ENCODE measurements around the gene RASSF1.
A peak's percentile ranks its signal among the peaks of the same experiment; 100 is the strongest.

The RASSF1 gene

DNA sequence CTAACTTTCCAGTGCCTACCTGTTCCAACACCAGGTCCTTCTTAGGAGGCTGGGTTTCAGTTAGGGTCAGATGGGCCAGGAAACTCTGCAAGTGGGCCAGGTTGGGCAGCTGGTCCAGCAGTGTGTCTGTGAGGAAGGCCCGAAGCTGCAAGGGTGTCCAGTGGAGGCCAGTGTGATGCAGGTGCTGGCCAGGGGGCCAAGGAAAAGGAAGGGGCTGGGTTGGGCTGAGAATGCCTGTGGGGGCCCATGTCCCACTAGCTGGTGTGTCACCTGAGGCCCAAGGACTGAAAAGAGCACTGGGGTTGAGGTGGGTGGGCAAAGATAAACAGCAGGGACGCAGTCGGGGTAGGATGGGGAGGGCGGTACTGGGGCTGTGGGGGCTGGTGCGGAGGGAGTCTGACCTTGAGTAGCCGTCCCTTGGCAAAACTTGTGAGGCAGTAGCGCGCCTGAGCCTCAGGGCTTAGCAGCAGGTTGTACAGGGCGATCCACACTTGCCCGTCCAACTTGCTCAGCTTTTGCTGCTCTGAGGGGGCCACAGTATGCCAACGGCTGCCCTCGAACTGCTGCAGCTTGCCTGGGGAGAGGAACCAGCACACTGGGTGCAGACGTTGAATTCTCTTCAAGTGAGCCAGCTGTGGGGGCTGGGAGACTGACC, 1.5 kb upstream of the RASSF1 start:
- no peak for DNase-seq

DNA sequence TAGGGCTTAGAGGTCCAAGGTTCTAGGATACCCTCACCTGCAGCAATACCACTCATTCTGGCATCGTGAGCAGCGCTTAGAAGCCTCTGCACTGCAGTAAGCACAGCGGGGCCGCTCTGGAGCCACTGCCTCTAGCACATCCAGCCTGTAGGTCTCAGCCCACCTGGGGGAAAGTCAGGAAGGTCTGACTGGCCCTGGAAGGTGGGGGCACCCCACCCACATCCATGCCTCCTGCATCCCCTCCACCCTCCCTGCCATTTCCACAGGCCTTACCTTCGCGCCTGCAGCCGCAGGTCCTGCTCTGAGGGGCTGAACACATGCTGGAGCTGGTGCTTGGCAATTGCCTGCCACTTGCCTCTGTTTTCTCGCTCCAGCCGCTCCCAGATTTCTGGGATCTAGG, 901 bp upstream of the RASSF1 start:
- no peak for DNase-seq

DNA sequence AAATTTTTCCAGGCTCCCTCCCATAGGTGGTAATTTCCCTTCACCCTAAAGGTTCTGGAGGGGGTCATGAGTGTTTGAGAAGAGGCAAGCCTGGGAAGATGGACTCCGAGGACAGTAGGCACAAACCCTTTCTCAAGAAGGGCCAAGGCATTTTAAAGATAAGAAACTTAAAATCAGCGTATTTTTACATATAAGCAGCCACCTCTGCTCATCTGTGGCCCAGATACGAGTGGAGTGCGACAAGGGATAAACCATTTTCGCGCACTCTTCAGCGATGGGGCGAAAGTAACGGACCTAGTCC, 539 bp downstream of the RASSF1 start:
- DNase-seq = no peak

DNA sequence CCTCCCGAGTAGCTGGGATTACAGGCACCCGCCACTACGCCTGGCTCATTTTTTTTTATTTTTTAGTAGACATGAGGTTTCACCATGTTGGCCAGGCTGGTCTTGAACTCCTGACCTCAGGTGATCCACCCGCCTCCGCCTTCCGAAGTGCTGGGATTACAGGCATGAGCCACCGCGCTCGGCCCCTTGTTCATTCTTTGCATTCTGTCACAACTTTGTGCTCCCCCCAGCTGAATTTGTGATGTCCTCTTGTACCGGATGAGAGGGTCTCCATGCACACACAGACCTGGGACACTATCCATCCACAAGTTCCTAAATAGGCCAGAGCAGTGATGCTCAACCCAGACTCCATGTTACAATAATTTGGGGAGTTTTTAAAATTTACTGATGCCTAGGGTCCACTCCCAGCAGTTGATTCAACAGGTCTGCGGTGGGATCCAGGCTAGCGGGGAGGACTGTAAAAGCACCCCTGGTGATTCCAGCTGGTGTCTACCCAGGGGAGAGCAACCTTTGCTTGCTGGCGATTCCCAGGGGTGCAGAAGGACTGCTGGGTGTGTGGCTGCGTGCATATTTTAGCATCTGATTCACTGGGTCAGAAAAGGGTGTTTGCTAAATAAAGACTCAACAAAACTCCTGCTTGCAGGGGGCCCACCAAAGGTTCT, 1.0 kb downstream of the RASSF1 start:
- no peak for DNase-seq

DNA sequence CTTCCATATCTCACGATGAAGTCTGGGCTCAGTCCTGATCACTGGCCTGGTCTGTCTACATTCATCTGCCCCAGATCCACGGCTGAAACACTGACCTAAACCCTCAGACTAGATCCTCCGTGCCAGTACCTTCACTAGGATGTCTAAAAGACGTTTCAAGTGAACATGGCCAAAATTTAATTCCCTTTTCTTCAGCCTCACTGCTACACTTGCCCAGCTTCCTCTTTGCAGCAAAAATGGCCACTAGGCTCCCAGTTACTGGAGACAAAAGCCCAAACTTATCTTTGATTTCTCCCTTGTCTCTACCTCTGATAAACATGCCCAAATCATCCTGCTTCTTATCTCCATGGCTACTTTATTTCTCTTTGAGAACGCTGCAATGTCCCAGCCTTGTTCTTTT, 1.7 kb downstream of the RASSF1 start:
- DNase-seq = no peak

DNA sequence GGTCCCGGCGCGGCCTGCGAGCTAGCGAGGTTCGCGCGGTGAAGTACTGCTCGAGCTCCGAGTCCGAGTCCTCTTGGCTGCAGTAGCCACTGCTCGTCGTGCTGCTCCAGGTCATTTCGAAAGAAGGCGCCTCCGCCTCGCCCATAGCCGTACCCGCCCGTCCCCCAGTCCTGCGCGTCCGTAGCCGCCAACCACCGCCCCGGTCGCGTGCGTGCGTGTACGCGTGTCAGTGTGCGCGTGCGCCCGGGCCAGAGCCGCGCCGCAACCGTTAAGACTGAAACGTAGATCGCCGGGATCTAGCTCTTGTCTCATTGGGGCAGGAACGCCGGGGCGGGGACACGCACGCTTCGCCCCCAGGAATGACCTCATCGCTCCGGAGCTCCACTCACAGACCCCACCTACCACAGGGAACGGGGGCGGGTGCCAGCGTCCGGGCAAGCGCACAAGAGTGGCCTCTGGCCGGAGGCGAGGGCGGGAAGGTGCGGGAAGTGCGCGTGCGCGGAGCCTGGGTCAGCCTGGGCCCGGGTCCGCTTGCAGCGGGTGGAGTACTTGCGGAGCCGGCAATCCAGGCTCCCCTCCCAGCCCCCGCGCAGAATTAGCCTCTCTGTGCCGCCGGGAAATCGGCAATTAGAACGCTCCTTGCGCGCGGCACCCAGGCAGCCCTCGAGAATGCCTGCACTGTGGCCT, 3.3 kb downstream of the RASSF1 start:
- peak; percentile 94 to 98 for DNase-seq

DNA sequence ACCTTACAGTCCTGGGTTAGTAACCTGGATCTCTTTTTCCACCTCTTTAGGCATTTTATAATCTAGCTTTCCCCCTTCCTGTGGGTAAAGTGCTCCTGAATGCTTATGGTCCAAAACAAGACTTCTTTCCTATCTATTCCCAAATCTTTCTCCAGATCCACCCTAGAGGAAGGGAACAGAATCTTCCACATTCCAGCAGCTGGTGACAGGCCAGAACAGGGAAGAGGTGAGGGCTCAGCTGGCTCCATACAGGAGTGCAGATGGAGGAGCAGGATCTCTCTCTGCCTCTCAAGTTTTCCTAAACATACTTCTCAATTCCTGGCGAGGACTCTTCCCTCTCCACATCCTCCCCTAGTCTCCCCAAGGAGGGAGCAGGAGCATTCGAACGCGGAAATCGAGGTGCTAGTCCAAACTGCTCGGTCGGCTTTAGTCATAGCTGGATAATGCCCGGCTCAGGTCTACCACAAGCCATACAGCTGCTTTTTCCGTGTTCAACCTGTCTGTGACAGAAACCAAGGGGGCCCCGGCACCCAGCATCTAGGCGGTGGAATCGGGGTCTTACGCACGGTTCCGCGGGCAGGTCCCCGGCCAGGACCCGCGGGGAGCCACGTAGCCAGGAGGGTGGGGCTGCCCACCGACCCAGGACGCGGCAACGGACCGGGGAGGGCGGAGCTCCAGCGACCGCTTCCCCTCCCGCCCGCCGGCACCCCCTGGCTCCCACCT, 4.0 kb downstream of the RASSF1 start:
- no peak for DNase-seq

DNA sequence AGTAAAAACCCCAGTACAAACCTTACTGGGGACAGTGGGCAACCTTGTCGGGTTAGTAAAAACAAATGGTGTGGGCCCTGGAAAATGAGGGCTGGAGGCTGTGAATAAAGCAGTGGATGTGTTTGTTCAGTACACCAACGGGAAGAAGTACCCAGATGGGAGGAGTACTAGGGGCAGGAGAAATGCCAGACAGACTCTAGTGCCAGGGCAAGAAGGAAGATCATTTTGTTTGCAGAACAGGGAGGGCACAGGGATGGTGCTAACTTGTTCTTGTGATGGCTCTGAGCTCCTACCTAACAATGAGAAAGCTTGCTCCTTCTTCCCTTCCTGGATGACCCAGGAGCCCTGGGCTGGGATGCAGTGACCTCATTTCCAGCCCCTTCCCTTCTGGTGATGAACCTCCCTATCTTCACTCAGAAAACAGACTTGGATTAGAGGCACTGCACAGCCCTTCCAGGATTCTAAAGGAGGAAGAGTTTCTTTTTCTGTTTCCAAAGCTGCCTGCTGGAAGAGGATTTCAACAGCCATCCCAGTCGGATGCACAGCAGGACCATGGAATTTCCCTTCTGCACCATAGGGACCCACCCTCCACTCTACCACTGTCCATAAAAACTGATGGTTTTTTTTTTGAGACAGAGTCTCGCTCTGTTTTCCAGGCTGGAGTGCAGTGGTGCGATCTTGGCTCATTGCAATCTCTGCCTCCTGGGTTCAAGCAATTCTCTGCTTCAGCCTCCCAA, 6.1 kb downstream of the RASSF1 start:
- no peak for DNase-seq

DNA sequence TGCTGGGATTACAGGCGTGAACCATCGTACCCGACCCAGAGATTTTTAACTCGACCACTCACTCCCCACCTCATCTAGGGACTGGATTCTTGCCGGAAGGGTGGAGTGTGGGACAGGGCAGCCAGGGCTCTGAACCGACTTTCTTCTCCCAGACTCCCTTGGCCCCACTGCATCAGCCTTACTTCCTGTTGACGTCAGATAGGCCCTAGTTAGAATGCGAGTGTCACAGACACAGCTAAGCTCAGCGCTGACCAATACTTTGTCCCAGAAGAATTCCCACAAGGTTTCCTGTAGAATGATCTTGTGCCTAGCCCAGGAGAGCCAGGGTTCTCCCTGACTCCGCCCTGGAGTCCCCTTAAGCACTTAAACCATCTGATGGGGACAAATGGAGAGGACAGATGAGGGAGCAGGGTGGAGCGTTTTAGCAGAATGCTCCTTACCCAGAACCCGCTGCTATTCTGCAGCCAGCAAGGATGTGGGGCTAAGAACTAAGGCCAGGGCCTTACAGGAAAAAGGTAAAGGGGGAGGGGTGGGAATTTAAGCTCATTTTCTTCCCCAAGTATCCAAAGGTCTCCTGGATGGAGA, 6.8 kb downstream of the RASSF1 start:
- no peak for DNase-seq

DNA sequence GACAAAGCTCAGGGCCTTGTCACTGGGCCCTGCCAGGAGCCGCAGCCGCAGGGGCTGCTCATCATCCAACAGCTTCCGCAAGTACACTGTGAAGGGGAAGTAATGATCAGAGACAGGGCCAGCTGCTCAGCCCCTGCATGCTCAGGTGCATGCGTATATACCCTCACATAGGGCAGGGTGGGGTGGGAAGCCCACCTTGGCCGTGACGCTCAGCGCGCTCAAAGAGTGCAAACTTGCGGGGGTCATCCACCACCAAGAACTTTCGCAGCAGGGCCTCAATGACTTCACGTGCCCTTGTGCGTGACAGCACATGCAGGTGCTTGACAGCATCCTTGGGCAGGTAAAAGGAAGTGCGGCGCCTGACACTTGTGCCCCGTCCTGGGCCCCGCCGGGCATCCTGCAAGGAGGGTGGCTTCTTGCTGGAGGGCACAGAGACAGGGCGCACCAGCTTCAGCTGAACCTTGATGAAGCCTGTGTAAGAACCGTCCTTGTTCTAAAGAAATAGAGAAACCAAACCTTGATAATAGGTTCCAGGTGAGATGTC, 9.2 kb downstream of the RASSF1 start:
- DNase-seq = no peak

DNA sequence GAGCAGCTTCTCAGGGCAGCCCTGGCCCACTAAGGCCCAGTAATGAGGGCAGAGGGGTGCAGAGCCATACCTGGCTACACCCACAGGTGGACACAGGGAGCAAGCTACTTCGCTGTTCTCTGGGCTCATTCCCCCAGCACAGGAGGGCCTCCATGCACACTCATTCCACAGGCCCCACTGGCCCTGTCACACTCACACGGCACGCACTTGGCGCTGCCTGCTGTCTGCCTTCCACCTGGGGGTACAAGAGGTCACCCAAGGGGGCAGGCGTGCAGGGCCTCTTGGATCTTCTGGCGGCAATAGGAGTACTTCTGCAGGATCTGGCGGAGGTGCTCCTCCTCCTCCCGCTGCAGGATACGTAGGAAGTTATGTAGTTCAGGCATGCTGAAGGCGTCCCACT, 10.3 kb downstream of the RASSF1 start:
- no peak for DNase-seq

DNA sequence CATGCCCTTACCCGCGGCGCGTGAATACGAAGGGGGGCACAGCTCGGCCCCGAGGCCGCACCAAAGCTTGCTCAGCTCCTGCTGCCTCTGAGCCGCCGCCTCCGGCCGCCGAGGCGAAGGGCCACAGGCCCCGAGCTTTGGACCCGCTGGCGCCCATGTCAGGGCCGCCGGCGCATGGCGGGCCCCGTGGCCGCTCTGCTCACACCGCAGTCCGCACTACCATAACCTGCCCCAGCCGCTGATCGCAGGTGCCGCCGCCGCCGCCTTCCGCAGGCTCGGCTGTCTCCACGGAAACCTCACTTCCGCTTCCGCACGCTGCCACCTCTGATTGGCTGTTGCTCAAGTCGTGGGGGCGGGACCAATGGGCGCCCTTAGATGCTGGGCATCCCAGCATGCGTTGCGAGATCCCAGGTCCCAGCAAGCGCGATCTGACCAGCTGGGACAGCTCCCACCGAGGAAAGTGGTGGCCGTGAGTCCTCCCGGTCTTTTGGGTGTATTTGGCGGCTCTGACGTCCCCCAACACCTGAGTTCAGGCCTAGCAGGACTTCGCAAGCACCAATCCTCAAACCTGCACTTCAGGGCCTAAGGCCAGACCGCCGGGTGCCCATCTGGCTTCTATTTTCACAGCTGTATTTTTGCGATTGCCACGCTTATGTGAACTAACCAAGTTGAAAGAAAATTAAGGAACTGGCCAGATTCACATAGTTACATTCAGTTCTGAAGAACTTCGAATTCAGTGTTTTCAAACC, 12.5 kb downstream of the RASSF1 start, which contains the start of gene TUSC2:
Gene TUSC2, minus strand, starts transcription at position 281 of the 749 bp plus-strand sequence. Its CDS starts 124 bp downstream, at position 157.
- peak; percentile 94 to 95 for DNase-seq

DNA sequence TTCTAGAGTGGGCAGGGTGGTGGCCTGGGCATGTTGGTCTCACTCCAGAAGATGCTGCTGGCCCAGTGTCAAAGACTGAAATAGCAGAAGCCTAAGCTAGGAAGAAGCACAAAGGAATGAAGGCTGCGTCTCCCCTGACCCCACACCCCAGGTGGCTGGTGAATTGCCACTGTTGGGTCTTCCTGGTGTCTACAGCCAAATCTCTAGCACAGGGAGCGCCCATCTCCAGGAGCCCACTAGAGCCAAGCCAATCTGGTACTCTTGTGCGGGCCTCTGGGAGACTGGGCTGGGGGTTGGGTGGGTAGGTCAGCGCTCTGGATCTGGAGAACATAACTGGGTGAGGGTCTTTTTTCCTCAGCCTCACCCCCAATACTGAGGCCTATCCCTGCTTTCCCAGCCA, 13.5 kb downstream of the RASSF1 start:
- DNase-seq = no peak

DNA sequence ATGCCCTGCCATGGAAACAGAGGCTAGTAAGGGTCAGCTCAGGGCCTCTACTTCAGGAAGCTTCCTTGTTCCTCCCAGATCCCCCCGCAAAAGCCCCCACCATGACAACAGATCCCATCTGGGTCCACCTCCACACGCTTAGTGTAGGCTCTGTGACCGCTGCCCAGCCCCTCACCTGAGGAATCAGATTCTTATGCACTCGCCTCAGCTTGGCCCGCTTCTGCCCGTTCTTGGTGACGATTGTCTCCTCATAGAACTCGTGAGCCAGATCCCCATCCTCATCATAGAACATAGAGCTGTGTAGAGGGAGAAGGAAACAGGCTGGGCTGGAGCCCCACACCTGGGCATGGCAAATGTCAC, 14.5 kb downstream of the RASSF1 start:
- DNase-seq = no peak

DNA sequence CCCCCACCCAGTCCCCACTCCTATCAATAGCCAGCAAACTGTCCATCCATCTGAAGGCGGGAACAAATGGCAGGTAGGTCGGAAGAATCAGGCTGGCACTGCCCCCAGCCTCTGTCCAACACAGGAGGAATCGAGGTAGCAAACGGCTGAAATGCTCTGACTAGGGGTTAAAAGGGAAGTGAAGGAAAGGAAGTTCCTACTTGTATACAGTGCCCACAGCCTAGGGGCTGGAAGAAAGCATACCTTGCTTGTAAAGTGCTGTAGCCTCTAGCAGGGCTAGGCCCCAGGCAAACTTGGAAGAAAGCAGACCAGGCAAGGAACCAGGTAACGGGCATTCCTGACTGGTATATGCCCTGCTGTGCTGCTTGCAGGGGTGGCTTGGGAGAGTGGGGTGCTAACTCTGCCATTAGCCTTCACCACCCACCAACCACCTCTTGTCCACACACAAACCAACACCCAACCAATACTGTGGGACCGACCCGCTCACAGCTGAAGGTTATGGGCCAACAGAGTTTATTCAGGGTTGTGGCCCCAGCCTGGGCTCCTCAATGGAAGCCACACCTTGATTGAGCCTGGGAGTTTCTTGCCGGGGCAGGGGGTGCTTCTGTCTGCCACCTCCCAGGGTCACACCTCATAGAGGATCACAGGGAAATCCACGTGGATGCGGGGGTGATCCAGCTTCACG, 15.0 kb downstream of the RASSF1 start:
- no peak for DNase-seq

DNA sequence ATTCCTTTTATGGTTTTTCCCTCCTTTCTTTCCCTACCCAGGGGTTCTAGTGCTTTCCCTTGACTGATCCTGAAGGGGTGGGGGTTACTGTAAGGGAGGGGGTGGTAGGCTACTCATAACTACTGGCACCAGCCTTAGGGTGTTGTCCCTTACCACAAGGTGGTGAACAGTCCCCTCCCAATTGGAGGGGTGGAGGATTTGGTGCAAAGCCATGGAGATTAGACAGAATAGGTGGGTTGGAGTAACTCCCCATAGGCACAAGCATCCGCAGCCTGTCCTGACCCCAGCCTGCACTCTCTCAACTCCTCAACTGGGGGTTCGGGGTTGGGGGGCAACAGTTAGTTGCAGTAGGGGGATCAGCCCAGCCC, 15.5 kb downstream of the RASSF1 start:
- DNase-seq = no peak

DNA sequence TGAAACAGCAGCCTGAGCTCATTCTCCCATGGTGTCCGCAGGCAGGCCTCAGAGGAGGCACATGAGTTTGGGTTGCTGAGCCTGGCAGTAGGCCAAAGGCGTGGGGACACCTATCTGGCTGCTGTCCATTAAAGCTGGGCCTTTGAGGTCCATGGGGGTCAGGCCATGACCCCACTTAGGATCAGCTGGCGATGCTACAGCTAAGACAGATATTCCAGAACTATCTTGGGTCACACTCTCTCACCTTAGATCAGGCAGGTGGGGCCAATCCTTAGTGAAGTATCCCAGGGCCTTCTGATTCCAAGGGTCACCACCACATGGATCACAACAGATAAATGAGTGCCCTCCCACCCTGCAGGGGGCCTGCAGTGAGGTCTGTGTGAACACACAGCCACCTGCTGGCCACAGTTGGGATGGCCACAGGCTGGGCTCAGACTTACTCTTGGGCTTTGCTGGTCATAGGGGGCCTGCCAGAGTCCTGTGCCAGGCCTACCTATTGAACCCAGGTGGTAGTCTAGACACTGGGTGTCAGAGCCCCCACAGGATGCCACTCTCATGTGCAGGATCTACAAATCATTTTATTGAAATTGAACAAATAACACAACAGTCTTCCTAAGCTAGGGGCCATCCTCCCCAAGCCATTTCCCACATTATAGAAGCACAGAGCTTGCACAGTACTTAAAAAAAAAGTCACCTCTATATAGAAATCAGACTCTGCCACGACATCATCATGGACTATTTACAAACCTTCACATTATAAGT, 16.1 kb downstream of the RASSF1 start:
- peak; percentile 33 to 61 for DNase-seq

DNA sequence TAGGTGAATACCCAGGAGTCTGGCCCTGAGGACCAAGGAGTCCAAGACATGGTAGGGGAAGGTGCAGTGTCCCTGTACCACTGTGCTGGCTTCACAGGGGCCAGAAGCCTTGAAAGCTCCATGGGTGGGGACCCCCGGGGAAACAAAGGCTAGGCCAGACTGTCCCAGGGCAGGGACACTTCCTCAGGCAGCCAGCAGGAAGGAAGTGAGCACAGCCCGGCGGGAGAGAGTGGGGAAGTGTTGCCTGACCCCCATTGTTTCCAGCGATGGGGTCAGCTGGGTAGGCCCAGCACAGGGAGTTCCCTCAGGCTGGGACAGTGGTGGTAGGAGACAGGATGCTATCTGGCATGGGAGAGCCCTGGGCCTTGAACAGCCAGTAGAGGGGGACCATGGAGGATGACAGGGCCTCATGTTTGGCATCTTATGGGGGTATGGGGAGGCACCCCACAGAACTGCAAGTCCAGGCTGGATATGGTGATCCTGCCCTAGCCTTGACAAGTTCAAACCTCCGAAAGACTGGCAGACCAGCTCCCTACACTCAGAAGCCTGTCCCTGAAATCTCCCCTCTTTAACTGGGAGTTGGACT, 16.9 kb downstream of the RASSF1 start:
- DNase-seq = no peak

DNA sequence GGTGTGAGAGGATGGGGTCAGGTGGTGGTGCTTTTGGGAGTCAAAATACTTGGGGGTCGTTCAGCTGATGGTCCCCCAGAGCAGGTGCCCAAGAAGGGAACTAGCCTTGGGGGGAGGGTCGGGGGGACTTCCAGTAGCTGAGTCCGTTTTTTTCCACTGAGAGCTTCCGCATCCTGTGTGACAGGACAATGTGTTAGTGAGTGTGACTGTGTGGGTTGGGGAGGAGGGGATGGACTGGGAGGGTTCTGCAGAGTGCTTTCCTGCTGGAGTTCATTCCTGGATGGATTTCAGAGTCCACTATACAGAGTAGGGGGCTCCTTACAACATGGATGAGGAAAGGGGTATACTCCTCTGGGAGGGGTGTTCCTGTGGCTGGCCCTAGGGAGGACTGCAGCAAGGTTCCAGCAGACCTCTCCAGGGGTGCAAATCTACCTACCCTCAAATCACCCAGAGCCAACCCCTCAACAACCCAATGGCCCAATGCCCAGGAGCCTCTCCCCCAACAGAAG, 17.5 kb downstream of the RASSF1 start:
- no peak for DNase-seq

All from NCI-H524 (cell line).